ENCODE measurements around the gene SVOPL.

SVOPL gene

DNA sequence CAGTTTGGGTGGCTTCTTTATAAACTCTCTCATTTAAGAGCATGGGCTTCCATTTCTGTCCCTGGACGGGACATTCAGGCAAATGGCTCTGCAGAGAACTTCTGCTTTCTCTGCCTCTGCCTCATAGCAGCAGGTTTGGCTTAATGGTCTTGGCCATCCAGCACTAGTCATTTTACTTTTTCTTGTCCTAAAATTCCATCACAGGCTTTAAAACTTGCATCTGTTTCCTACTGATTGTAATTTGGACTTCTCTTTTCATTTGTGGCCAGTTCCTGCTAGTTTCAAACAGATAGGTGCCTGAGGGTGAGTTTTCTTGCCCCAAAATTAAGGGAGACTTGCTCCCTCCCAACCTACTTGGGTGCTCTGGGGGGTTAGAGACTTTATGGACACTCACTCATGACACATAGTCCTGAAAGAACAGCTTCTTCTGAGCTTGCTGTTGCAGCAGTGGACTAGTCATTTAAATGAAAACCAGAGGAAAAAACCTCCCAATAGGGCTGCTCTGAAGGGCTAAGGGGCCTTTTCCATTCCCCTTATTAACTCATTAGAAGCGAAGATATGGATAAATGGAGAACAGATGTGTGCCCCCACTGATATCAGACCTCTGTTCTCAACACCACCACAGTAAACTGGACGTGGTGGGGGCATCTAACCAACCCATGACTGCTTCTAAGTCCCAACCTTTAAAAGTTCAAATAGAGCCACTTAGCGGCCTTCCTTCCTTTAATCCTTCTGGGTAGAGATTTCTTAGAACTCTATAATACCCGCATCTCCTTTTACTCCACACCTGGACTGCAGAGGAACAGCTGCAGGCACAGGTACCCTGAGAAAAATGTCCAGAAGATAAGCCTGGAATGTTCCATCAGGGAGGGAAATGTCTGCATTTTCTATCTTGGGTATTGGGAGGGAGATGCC, 38.8 kb downstream of the SVOPL start:
- in situ Hi-C loops (cut with MboI; ENCODE audit: low sequenced_read_pairs) = no loop called here

DNA sequence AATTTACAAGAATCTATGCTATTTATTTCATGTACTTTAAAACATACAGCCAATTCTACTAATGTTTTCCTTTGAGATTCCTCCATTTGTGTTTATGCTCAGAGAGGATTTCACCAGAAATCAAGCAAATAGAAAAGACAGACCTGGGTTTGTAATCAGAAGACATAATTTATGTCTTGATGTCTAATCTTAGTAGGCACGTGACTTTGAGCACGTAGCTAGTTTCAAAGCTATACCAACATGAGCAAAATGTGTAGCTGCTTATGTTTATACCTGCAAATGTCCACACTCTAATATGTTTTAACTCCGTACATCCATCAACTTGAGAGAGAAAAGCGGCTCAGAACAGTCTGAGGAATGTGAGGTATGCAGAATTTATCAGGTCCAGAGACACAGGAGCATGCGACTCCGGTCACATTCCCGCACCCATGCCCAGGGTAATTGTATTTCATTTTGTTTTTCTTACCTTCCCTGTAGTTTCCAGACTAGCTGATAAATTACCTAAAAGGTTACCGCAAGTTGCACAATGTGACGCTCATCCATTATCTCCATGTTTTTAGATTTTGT, 40.0 kb downstream of the SVOPL start:
- in situ Hi-C loops (cut with MboI; ENCODE audit: low sequenced_read_pairs) = no loop called here

DNA sequence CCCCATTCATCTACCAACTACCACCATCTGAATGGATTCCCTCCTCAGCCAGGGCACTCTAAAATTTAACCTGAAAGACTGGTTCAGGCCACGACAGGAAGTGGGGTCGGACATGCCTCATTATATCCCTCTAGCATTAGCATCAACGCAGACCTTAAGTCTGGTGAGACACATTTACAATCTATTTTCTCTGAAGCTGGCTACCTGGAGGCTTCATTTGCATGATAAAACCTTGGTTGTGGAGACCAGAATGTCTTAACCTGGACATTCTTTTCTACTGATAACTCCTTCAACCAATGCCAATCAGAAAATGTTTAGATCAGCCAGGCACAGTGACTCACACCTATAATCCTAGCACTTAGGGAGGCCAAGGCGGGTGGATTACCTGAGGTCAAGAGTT, 42.3 kb downstream of the SVOPL start:
- in situ Hi-C loops (cut with MboI; ENCODE audit: low sequenced_read_pairs) = no loop called here

DNA sequence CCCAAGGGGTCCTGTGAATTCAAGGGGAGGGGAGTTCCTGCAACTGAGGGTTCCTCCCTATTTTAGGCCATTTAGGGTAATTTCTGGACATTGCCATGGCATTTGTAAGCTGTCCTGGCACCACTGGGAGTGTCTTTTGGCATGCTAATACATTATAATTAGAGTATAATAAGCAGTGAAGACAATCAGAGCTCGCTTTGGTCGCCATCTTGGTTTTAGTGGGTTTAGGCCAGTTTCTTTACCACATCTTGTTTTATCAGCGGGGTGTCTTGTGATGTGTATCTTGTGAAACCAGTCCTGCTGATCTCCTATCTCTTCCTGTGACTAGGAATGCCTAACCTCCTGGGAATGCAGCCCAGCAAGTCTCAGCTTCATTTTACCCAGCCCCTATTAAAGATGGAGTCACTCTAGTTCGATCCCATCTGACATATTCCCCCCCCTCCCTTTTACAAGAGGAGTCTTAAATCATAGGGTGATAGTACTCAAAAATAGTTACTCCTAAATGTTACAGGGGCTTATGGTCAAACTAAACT, 43.2 kb downstream of the SVOPL start:
- in situ Hi-C loops (cut with MboI; ENCODE audit: low sequenced_read_pairs) = no loop called here

DNA sequence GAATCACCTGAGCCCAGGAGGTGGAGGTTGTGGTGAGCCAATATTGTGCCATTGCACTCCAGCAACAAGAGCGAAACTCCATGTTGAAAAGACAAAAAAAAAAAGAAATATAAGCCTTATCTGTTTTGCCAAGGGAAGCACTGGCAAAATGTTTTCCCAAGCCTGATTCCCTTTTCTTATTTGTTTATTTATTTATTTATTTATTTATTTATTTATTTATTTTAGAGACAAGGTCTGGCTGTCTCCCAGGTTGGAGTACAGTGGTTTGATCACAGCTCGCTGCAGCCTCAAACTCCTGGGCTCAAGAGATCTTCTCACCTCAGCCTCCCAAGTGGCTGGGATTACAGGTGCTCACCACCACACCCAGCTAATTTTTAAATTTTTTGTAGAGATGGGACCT, 44.2 kb downstream of the SVOPL start:
- in situ Hi-C loops (cut with MboI; ENCODE audit: low sequenced_read_pairs) = no loop called here

DNA sequence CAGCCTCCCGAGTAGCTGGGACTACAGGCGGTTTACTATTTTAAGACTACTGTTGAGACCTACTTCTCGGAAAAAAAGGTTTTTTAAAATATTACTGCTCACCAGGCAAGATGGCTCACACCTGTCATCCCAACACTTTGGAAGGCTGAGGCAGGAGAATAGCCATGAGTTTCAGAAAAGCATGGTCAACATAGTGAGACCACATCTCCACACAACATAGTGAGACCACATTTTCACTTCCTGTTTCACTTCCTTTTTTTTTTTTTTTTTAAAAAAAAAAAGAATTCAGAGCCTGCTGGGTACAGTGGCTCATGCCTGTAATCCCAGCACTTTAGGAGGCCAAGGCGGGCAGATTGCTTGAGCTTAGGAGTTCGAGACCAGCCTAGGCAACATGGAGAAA, 46.5 kb downstream of the SVOPL start:
- in situ Hi-C loops (cut with MboI; ENCODE audit: low sequenced_read_pairs) = no loop called here

DNA sequence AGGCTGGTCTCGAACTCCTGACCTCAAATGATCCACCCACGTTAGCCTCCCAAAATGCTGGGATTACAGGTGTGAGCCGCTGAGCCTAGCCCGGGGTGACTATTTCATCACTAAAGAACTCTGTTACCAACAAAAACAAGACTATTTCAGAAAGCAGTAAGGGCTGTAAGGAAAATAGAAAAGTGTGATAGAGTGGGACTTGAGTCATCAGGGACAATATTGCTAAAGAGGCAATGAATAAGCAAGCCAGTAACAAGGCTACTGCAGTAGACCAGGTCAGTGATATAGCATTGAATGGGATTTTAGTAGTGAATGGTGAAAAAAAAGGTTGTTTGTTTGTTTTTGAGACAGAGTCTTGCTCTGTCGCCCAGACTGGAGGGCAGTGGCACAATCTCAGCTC, 51.7 kb downstream of the SVOPL start:
- in situ Hi-C loops (cut with MboI; ENCODE audit: low sequenced_read_pairs) = no loop called here

DNA sequence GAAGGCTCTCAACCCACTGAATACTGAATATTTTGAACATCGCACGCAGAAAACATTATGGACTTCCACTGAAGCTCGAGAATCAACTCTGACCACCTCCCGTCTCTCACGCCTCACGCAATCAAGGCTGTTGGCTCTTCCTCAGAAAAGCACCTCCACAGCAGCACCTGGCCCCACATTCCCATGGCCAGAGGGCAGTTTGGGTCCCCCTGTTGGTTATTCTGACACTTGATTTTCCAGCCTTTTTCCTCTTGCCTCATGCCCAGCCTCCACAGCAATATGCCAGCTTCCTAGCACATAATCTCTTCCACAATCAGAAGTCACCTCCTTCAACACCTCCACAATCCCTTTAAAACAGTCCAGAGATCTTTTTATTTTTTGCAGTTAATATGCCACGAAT, 55.9 kb downstream of the SVOPL start:
- in situ Hi-C loops (cut with MboI; ENCODE audit: low sequenced_read_pairs) = no loop called here

DNA sequence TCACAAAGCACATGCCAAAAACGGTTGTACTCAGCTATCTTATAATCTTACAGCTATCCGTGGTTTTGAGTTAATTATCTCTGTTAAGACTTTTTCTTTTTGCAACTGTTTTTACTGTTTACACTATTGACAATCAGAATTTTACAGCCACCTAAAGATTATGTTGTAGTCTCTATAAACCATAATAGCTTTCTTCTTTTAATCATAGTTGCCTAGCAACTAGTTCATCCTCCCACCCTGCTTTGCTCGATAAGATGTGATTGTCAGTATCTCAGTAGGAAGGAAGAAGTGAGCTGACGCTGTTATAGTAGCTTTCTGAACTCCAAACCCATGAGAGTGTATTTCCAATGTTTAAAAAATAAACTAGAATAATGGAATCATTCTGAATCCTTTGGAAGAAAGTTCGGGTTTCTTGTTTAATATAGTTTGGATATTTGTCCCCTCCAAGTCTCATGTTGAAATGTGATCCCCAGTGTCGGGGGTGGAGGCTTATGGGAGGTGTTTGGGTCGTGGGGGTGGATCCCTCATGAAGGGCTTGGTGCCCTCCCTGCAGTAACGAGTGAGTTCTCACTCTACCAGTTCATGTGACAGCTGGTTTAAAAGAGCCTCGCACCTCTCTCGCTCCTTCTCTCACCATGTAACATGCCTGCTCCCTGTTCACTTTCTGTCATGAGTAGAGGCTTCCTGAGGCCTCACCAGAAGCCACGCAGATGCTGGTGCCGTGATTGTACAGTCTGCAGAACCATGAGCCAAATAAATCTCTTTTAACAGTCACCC, 68.1 kb downstream of the SVOPL start:
- in situ Hi-C loops (cut with MboI; ENCODE audit: low sequenced_read_pairs) = no loop called here

DNA sequence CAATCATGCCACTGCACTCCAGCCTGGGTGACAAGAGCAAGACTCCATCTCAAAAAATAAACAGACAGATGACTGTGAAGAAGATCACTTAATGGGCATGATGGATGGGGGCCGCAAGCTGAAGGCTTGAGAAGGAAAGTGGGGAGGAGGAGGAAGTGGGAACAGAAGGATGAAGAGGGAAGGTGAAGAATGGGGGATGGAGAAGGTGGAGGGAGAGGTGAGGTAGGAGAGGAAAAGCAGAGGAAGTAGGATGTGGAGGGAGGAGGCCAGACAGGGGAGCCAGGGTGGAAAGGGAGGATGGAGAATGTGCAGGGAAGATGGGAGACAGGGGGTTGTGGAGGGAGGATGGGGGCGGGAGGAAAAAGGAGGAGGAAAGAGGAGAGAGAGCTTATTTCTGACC, 68.8 kb downstream of the SVOPL start:
- in situ Hi-C loops (cut with MboI; ENCODE audit: low sequenced_read_pairs) = no loop called here

DNA sequence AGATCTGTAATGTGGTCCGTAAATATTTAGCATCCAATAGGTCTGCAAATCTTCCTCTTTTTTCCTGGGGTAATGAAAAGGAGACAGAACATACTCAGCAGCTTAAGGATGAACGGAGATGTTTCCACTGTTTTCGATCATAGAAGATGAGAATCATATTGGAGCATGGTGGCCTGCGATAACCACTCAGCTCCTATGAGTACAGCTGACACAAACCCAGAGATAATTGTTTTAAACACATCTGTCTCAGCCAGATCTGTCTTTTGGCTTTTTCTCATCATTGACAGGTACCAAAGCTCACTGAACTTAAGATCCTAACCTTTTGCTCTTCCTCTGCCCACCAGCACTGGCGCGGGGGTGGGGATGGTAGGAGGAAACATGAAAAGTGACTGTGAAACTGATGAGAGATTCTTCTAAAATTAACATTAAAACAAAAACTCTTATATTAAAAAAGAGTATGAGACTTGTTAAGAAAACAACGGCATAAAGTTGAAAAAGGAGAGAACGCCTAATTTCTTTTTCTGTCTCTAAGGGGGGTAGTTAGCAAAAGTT, 71.0 kb downstream of the SVOPL start:
- in situ Hi-C loops (cut with MboI; ENCODE audit: low sequenced_read_pairs) = no loop called here

DNA sequence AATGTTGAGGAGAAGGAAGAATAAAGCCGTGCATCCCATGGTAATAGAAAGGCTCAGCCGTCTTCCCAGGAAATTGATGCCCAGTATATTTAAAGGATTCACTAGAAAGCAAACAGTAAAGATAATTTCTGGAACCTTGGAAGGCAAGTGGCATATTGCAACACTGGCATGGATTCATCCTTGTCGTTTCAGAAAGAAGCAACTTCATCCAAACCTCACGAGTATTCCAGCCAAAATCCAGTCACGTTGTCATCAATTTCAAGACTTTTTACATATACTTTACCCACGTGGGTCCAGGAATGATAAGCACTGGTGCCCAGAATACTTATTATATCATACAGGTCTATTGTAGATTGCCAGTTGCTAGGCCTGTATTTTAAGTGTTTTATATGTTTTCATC, 73.8 kb downstream of the SVOPL start:
- in situ Hi-C loops (cut with MboI; ENCODE audit: low sequenced_read_pairs) = no loop called here

DNA sequence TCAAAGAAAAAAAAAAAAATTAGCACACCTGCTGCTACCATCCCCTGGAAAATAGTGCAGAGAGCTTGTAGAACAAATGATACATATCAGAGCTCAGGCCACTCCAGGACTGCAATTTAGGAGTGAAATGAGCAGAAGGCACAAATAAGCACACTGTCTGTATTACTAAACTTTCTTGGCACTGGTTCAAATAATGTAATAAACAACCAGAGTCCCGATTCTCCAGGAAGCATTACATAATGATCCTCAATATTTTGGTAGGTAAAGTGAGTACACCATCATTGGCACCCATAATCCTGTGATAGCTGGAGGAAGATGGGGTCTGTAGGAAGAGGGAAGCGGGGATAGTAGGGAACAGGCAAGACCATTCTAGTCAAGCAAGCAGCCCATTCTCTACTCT, 74.3 kb downstream of the SVOPL start:
- in situ Hi-C loops (cut with MboI; ENCODE audit: low sequenced_read_pairs) = no loop called here

DNA sequence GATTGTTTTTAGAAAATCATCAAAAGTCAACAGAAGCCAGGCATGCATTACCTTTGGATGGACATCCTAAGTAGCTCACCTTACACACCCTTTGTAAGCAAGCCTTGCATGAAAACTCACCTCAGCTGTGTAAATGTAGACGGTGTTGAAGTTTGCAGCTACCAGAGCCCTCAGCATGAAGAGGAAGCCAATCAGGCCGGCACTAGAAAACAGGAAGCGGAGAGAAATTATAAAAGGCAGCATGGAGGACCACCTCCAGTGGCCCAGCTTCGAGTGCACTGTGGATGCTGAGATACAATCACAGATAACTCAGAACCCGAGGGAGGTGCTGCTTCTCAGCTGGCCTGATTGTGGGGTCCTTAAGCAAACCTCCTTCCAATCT, 75.3 kb downstream of the SVOPL start:
- in situ Hi-C loops (cut with MboI; ENCODE audit: low sequenced_read_pairs) = no loop called here

DNA sequence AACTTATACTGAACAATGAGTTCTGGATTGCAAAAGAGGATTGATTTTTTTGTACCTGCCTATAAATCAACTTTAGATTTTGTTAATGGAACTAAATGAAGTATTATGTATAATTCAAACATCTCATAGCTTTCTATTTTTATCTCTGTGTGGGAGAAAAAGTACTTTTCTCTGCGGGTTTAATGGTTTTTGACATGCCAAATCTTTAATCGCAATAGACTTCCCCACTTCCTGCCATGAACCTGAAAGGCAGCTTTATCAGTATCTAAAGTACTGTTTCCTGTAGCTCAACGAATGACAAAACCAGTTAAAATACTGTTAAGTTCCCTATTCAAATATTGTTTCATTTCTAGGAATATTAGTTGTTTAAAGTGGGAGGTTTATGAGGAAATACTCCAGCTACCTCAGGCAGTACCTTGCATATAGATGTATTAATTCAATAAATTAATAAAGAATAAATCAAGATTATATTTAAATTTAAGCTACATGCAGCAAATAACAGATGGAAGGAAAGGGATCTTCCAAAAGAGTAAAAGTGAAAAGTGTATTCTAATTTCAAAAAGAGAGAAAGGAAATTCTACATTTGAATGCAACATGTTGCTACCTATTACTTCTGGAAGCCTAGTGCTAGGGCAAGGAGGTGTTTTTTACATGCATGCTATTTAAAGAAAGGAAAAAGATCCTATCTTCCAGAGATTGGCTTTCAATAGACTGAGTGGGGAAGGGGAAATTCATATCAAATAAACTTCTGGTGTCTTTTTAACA, 75.9 kb downstream of the SVOPL start:
- in situ Hi-C loops (cut with MboI; ENCODE audit: low sequenced_read_pairs) = no loop called here

DNA sequence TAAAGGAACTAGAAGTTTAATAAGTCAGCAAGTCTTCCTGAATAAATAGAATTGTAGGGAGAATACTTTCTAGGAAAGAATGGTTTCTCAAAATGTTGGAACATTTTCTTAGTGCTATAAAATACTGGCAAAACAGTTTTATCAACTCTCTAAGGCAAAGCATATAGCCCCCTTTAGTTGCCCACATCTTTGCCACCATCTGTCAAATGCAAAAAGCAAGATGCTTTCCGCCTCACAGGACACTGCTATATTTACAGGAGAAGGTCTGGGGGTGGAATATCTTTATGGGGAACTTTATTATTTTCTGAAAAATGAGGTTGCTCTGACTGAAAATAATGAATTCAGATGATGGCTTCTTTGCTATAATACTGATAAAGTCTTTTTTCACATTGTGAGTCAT, 78.3 kb downstream of the SVOPL start:
- in situ Hi-C loops (cut with MboI; ENCODE audit: low sequenced_read_pairs) = no loop called here

DNA sequence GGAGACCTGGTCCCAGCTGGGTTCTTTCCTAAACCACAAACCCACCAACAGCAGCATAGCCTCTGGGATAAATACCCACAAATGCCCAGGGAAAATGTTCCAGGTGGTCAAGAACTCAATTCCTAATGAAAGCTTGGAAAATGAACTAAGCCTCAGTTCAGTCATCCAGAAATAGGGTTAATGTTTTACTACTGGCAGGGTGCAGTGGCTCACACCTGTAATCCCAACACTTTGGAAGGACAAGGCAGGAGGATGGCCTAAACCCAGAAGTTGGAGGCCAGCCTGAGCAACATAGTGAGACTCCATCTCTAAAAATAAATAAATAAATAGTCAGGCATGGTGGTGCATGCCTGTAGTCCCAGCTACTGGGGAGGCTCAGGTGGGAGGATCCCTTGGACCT, 82.2 kb downstream of the SVOPL start:
- in situ Hi-C loops (cut with MboI; ENCODE audit: low sequenced_read_pairs) = no loop called here

DNA sequence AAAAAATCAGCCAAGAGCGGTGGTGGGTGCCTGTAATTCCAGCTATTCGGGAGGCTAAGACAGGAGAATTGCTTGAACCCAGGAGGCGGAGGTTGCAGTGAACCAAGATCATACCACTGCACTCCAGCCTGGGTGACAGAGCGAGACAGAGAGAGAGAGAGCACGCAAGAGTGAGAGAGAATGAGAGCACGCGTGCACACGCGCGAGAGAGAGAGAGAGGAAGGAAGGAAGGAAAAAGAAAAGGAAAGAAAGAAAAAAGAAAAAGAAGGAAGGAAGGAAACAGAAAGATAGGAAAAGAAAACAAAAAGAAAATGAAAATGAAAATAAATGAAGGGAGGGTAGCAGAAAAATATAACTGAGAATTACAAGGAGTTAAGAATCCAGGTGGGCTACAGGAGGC, 82.7 kb downstream of the SVOPL start:
- in situ Hi-C loops (cut with MboI; ENCODE audit: low sequenced_read_pairs) = no loop called here

DNA sequence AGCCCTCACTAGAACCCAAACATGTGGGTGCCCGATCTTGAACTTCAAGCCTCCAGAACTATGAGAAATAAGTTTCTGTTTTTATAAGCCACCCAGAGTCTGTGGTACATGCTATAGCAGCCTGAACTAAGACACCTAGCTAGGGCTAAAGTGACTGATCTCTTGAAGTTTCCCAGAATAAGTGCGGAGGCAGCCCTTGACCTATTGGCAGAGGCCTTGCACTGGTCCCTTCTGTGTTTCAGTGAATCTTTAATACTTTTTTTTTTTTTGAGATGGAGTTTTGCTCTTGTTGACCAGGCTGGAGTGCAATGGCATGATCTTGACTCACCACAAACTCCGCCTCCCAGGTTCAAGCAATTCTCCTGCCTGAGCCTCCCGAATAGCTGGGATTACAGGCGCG, 85.1 kb downstream of the SVOPL start:
- in situ Hi-C loops (cut with MboI; ENCODE audit: low sequenced_read_pairs) = no loop called here

DNA sequence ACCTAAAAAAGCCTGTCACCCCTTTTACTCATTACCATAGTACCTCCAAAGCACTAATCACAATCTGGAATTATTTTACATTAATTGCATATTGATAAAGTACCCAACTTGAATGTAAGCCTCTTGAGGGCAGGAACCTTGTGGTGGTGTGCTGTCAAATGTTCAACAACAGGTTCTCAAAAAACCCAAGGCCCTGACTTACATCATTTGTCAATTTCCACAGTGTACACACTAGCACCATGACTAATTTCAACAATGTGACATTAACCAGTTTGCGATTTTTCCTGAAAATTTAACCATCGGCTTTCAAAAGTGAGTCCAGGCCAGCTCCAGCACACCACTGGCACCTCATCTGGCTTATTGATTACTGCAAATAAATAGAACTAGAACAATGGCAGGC, 87.5 kb downstream of the SVOPL start:
- in situ Hi-C loops (cut with MboI; ENCODE audit: low sequenced_read_pairs) = no loop called here

Measured in hTERT RPE-1 (cell line).